HL-60 (cell line): ENCODE measurements around the gene TOX2.

Source experiments
- CTCF ChIP-seq: IDR thresholded peaks from one replicate; pipeline ENCODE4 v1.5.1; 2011; ENCODE audit warnings: low read length, control low read depth, inconsistent platforms; ENCODE audit not compliant: insufficient read depth
- GABPA ChIP-seq: IDR thresholded peaks from 2 replicates; pipeline ENCODE4 v1.6.1; 2012; ENCODE audit warnings: low read depth
- POLR2AphosphoS5 ChIP-seq: IDR thresholded peaks from 2 replicates; pipeline ENCODE4 v1.6.1; 2012; ENCODE audit warnings: low read depth
- SPI1 ChIP-seq: IDR thresholded peaks from 2 replicates; pipeline ENCODE4 v1.6.1; 2012; ENCODE audit warnings: low read depth, mild to moderate bottlenecking, borderline replicate concordance
- TF ChIP-seq, protein P1 (sequence below): IDR thresholded peaks from 2 replicates; pipeline ENCODE4 v1.6.1; 2012; ENCODE audit warnings: low read depth; ENCODE audit not compliant: insufficient replicate concordance

DNA sequence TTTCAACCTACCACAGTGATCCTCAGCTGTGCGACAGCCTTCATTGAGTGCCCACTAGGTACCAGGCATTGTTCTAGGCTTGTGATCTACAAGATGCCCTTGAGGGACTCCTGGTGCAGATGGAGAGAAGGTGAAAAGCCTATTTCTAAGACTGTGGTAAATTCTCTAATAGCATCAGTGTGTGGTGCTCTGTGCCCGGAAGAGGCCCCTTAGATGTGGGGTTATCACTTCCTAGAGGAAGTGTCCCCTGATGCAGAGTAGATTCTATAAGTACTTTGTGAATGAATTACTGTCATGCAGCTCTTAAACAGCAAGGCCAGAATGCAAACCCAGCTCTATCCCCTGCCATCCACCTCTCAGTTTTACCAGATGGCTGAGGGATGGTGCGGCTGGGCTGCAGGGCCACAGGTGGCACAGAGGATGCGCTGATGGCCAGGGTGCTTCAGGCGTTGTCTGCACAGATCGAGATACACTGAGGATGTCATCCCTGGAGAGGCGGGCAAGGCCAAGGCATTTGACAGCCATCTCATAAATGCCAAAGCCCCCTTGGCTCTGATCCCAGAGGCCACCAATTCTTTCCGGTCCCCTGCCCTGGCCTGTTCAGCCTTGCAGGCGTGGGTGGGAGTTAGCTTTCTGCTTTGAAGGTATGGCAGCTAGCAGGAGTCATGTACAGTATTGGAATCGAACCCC is 96.7 kb downstream of the TOX2 start:
- TF ChIP-seq CTCF, result no peak
- no peak for TF ChIP-seq GABPA
- TF ChIP-seq POLR2AphosphoS5, result no peak
- TF ChIP-seq, protein P1, sequence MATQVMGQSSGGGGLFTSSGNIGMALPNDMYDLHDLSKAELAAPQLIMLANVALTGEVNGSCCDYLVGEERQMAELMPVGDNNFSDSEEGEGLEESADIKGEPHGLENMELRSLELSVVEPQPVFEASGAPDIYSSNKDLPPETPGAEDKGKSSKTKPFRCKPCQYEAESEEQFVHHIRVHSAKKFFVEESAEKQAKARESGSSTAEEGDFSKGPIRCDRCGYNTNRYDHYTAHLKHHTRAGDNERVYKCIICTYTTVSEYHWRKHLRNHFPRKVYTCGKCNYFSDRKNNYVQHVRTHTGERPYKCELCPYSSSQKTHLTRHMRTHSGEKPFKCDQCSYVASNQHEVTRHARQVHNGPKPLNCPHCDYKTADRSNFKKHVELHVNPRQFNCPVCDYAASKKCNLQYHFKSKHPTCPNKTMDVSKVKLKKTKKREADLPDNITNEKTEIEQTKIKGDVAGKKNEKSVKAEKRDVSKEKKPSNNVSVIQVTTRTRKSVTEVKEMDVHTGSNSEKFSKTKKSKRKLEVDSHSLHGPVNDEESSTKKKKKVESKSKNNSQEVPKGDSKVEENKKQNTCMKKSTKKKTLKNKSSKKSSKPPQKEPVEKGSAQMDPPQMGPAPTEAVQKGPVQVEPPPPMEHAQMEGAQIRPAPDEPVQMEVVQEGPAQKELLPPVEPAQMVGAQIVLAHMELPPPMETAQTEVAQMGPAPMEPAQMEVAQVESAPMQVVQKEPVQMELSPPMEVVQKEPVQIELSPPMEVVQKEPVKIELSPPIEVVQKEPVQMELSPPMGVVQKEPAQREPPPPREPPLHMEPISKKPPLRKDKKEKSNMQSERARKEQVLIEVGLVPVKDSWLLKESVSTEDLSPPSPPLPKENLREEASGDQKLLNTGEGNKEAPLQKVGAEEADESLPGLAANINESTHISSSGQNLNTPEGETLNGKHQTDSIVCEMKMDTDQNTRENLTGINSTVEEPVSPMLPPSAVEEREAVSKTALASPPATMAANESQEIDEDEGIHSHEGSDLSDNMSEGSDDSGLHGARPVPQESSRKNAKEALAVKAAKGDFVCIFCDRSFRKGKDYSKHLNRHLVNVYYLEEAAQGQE, result no peak
- no peak for TF ChIP-seq SPI1
